H1 (cell line): ENCODE measurements around the gene ABL1. TPM values are rescaled to one million over a fixed set of nuclear protein-coding genes. Genes with fewer than 3 reads are reported as not detected.

Source experiments
- CTCF ChIA-PET: fragments of 300-600 bp; sonication (Branson Sonifier 250); formaldehyde crosslinking; loops from one replicate; lab custom pipeline; 2021; ENCODE audit not compliant: partially characterized antibody; lab: Charles Lee
- POLR2A ChIA-PET: fragments of 300-600 bp; sonication (Branson Sonifier 250); formaldehyde crosslinking; loops from one replicate; lab custom pipeline; 2021; ENCODE audit warnings: inconsistent platforms; ENCODE audit not compliant: partially characterized antibody; lab: Charles Lee
- DNase-seq, 2 experiments: peaks; one replicate each; pipeline versions ENCODE4 v3.0.0 to v3.0.0-alpha.2; 2010 to 2022; ENCODE audit warnings: low spot score in 2 of 2, low read depth in 1 of 2, mixed read lengths in 1 of 2
- FAIRE-seq: peaks from 2 replicates; lab custom pipeline; 2011; peaks lifted over from hg19 to GRCh38; lab: Jason Lieb, UNC
- H2AFZ ChIP-seq: 2 replicates; pipeline ENCODE4 v1.8.1; 2012; ENCODE audit warnings: low read length, inconsistent platforms
- H2AK5ac ChIP-seq: 2 replicates; pipeline ENCODE4 v1.6.1; 2013; ENCODE audit warnings: low read depth, low read length
- H2BK120ac ChIP-seq: replicated peaks from 2 replicates; pipeline ENCODE3; 2013; ENCODE audit warnings: low read depth, low read length, inconsistent platforms
- H2BK12ac ChIP-seq: 2 replicates; pipeline ENCODE4 v1.6.1; 2013; ENCODE audit warnings: low read depth, low read length
- H2BK15ac ChIP-seq: 2 replicates; pipeline ENCODE4 v1.6.1; 2013; ENCODE audit warnings: low read length
- H2BK20ac ChIP-seq: 2 replicates; pipeline ENCODE4 v1.6.1; 2013; ENCODE audit warnings: low read length
- H2BK5ac ChIP-seq: 2 replicates; pipeline ENCODE4 v1.6.1; 2013; ENCODE audit warnings: low read depth, low read length
- H3K14ac ChIP-seq: 2 replicates; pipeline ENCODE4 v1.6.1; 2013; ENCODE audit warnings: inconsistent platforms; ENCODE audit not compliant: insufficient read length
- H3K18ac ChIP-seq: 2 replicates; pipeline ENCODE4 v1.6.1; 2013; ENCODE audit warnings: low read length; ENCODE audit errors: extremely low read depth
- H3K23ac ChIP-seq: 2 replicates; pipeline ENCODE4 v1.6.1; 2013; ENCODE audit warnings: inconsistent platforms; ENCODE audit not compliant: insufficient read length
- H3K23me2 ChIP-seq: 2 replicates; pipeline ENCODE4 v1.6.1; 2013; ENCODE audit warnings: low read depth, low read length
- H3K27ac ChIP-seq: 2 replicates; pipeline ENCODE4 v1.6.1; 2011; ENCODE audit warnings: low read depth, low read length, inconsistent platforms
- H3K27me3 ChIP-seq, 4 experiments: replicated peaks in 1 of 4; 1 replicate in 1 of 4; 2 replicates in 3 of 4; pipeline versions ENCODE4 v1.6.1 to v1.8.1; 2011 to 2013; ENCODE audit warnings: low read length in 3 of 4, mild to moderate bottlenecking in 3 of 4, inconsistent platforms in 2 of 4, mixed read lengths in 2 of 4, moderate library complexity in 1 of 4; ENCODE audit not compliant: control insufficient read depth in 3 of 4, insufficient read depth in 3 of 4; ENCODE audit errors: extremely low read depth in 1 of 4
- H3K36me3 ChIP-seq, 4 experiments: 2 replicates each; pipeline versions ENCODE4 v1.6.1 to v1.8.1; 2011 to 2013; ENCODE audit warnings: mild to moderate bottlenecking in 4 of 4, low read length in 3 of 4, moderate library complexity in 2 of 4, control low read depth in 1 of 4, inconsistent platforms in 1 of 4; ENCODE audit not compliant: insufficient read depth in 4 of 4, control insufficient read depth in 2 of 4
- H3K4ac ChIP-seq: replicated peaks from 2 replicates; pipeline ENCODE3; 2013; ENCODE audit warnings: low read length, low read depth, mixed read lengths, inconsistent platforms; ENCODE audit not compliant: insufficient read length
- H3K4me1 ChIP-seq, 4 experiments: replicated peaks in 1 of 4; 1 replicate in 1 of 4; 2 replicates in 3 of 4; pipeline versions ENCODE4 v1.6.1 to v1.8.1; 2011 to 2013; ENCODE audit warnings: low read length in 3 of 4, inconsistent platforms in 2 of 4, mixed read lengths in 1 of 4; ENCODE audit not compliant: insufficient read depth in 4 of 4, control insufficient read depth in 3 of 4
- H3K4me2 ChIP-seq, 2 experiments: 2 replicates each; pipeline versions ENCODE4 v1.6.1 to v1.8.1; 2011 to 2013; ENCODE audit warnings: low read depth in 2 of 2, low read length in 2 of 2, control low read depth in 1 of 2, inconsistent platforms in 1 of 2, mild to moderate bottlenecking in 1 of 2; ENCODE audit not compliant: insufficient read depth in 1 of 2
- H3K4me3 ChIP-seq, 4 experiments: fragments of 200-600, 300-600 bp in 1 of 4; sonication (generic), shearing (Covaris generic), sonication (Bioruptor Twin) in 1 of 4; 2 replicates each; pipeline versions ENCODE4 v1.5.1 to v1.8.1; 2011 to 2016; ENCODE audit warnings: low read length in 4 of 4, low read depth in 3 of 4, control low read depth in 2 of 4, inconsistent platforms in 2 of 4, mild to moderate bottlenecking in 2 of 4, mixed read lengths in 1 of 4, moderate library complexity in 1 of 4; ENCODE audit not compliant: insufficient read depth in 2 of 4; ENCODE audit errors: extremely low read depth in 1 of 4
- H3K56ac ChIP-seq: replicated peaks from 2 replicates; pipeline ENCODE3; 2013; ENCODE audit warnings: low read depth, mild to moderate bottlenecking, mixed read lengths, low read length, inconsistent platforms; ENCODE audit not compliant: insufficient read length
- H3K79me1 ChIP-seq: 2 replicates; pipeline ENCODE4 v1.6.1; 2013; ENCODE audit warnings: low read depth, low read length, control low read depth
- H3K79me2 ChIP-seq, 2 experiments: 2 replicates each; pipeline versions ENCODE4 v1.6.1 to v1.8.1; 2012 to 2013; ENCODE audit warnings: low read length in 2 of 2, mild to moderate bottlenecking in 2 of 2, inconsistent platforms in 1 of 2; ENCODE audit not compliant: insufficient read depth in 2 of 2, control insufficient read depth in 1 of 2
- H3K9ac ChIP-seq, 4 experiments: replicated peaks in 1 of 4; 1 replicate in 1 of 4; 2 replicates in 3 of 4; pipeline versions ENCODE4 v1.6.1 to v1.8.1; 2011 to 2013; ENCODE audit warnings: low read depth in 3 of 4, low read length in 3 of 4, control low read depth in 2 of 4, mild to moderate bottlenecking in 2 of 4, moderate library complexity in 2 of 4, inconsistent platforms in 1 of 4; ENCODE audit errors: extremely low read depth in 1 of 4
- H3K9me3 ChIP-seq, 2 experiments: 2 replicates each; pipeline versions ENCODE4 v1.6.1 to v1.8.1; 2012 to 2013; ENCODE audit warnings: mild to moderate bottlenecking in 2 of 2, moderate library complexity in 2 of 2, control low read depth in 1 of 2, inconsistent platforms in 1 of 2, low read depth in 1 of 2, low read length in 1 of 2, mixed read lengths in 1 of 2; ENCODE audit not compliant: insufficient read depth in 2 of 2
- H4K20me1 ChIP-seq, 2 experiments: replicated peaks in 1 of 2; 2 replicates each; pipeline versions ENCODE3 to v1.8.1; 2011 to 2013; ENCODE audit warnings: inconsistent platforms in 2 of 2, low read length in 2 of 2, mild to moderate bottlenecking in 1 of 2; ENCODE audit not compliant: insufficient read depth in 2 of 2, control insufficient read depth in 1 of 2
- H4K5ac ChIP-seq: 2 replicates; pipeline ENCODE4 v1.6.1; 2013; ENCODE audit warnings: low read length, low read depth, mixed read lengths, inconsistent platforms; ENCODE audit not compliant: insufficient read length
- H4K8ac ChIP-seq: 2 replicates; pipeline ENCODE4 v1.8.0; 2013; ENCODE audit warnings: mild to moderate bottlenecking, moderate library complexity, low read length, inconsistent platforms; ENCODE audit not compliant: insufficient read depth; ENCODE audit errors: extremely low read depth
- H4K91ac ChIP-seq: replicated peaks from 2 replicates; pipeline ENCODE3; 2013; ENCODE audit warnings: low read length, mixed read lengths, inconsistent platforms; ENCODE audit not compliant: insufficient read length
- BACH1 ChIP-seq: IDR thresholded peaks from 2 replicates; pipeline ENCODE4 v1.6.1; 2012; ENCODE audit warnings: low read length, improper control_type of control experiment
- CBX5 ChIP-seq: fragments of 300-800, 300-1000 bp; sonication (generic); IDR thresholded peaks from 2 replicates; pipeline ENCODE4 v1.7.1; 2016; ENCODE audit warnings: antibody characterized with exemption, low read length, low read depth
- FOSL1 ChIP-seq: IDR thresholded peaks from 2 replicates; pipeline ENCODE4 v1.6.1; 2011; ENCODE audit warnings: mild to moderate bottlenecking, low read depth, low read length, moderate library complexity; ENCODE audit not compliant: insufficient read depth
- KDM1A ChIP-seq: fragments of 200-600, 300-600 bp; sonication (generic); IDR thresholded peaks from 2 replicates; pipeline ENCODE4 v1.7.1; 2016; ENCODE audit warnings: mild to moderate bottlenecking, low read length, borderline replicate concordance
- RFX5 ChIP-seq: IDR thresholded peaks from 2 replicates; pipeline ENCODE4 v1.6.1; 2011; ENCODE audit warnings: low read depth, low read length, improper control_type of control experiment, borderline replicate concordance
- SIN3A ChIP-seq, 2 experiments: IDR thresholded peaks in 1 of 2; conservative IDR thresholded peaks in 1 of 2; 2 replicates each; pipeline ENCODE4 v1.6.1; 2011 to 2012; ENCODE audit warnings: low read length in 2 of 2, improper control_type of control experiment in 1 of 2, low read depth in 1 of 2, mild to moderate bottlenecking in 1 of 2
- SP1 ChIP-seq: IDR thresholded peaks from 2 replicates; pipeline ENCODE4 v1.6.1; 2011; ENCODE audit warnings: low read depth, low read length
- TEAD4 ChIP-seq: IDR thresholded peaks from 2 replicates; pipeline ENCODE4 v1.6.1; 2012; ENCODE audit warnings: low read depth, low read length, inconsistent platforms, mixed read lengths
- WGBS, 2 experiments: shearing (Covaris generic) in 1 of 2; methylation state at CpG; one replicate each; pipeline versions ENCODE4 v1.1.6 to v1.1.7; 2013 to 2015; ENCODE audit warnings: low lambda C conversion rate in 2 of 2, mixed read lengths in 2 of 2, inconsistent platforms in 1 of 2, low coverage in 1 of 2, missing lambda C conversion rate in 1 of 2; ENCODE audit not compliant: insufficient replicate concordance in 2 of 2, insufficient coverage in 1 of 2, insufficient read length in 1 of 2; ENCODE audit errors: extremely low coverage in 1 of 2, missing lambda C conversion rate in 1 of 2; 5-methylcytosine and 5-hydroxymethylcytosine counted together
- polyA plus RNA-seq, 7 experiments: library from polyadenylated mRNA; depleted of rRNA in 3 of 7; stranded (reverse) in 5 of 7; unstranded in 2 of 7; fragments of >200 nt in 5 of 7; fragments of 200-250 nt in 2 of 7; gene quantifications; 1 replicate in 5 of 7; 2 replicates in 1 of 7; 4 replicates in 1 of 7; pipeline versions ENCODE4 v1.2.1 to v1.2.3, GENCODE V29; 2011 to 2013; ENCODE audit warnings: missing spikeins in 2 of 7, mixed read lengths in 2 of 7
- total RNA-seq: library from RNA; stranded (reverse); fragmentation: NEBNext Ultra II Directional; extraction: Animal tissue kit (Norgen Biotek cat#: 25700); gene quantifications from 2 replicates; pipeline ENCODE4 v1.2.1, GENCODE V29; 2021
- TF ChIP-seq, protein P1 (sequence below): IDR thresholded peaks from 2 replicates; pipeline ENCODE4 v1.6.1; 2011; ENCODE audit warnings: low read depth, mild to moderate bottlenecking, low read length; ENCODE audit not compliant: insufficient read depth

ABL1 gene
- total and polyA plus RNA-seq, 2 of the 8 experiments (the other 6 are each of a cell fraction or from before 2014, with no cell fraction given), result 35.3 to 104 TPM

DNA sequence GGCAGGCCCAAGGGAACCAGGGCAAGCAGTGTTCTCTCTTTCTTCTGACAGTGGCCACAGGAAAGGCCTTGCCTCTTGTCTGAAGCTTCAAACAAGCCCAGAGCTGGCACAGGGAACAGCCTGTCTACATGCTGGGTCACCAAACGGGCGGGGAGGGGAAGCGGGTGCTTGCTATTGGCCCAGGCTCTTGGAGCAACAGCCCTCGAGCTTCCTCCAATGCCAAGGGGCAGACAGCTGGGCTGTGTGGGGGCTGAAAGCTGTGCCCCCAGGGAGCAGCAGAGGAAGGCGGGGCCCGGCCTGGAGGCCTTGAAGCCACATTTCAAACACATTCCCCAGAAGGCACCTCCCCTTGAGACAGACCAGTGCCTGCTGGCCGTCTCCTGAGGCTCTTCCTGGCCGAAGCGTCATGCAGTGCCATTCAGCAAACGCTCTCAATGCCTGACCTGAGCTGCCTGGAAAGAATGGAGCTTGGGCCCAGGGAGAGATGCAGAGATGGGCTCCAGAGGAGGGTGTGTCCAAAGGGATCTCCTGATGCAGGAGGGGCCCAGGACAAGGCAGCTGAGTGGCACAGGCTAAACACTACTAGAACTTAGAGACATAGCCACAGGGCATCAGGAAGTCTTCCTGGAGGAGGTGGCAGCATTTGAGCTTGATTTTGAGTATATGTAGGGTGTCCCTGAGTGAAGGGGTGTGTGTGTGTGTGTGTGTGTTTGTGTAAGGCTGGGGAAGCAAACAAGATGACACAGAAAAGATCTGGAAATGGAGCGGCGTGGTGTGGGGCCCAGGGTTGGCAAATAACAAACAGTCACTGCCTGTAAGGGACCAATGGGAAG lies 101.4 kb downstream of the ABL1 start:
- H4K5ac ChIP-seq, result no peak overlapping the region
- H3K27me3 ChIP-seq, result peaks cover 18 to 41% (median 31%) of the 10 kb centered on the region in 4 experiments
- 0 out of 2 replicates have a peak overlapping the region, but pooled peaks have one; percentile 48 for H3K27ac ChIP-seq
- no peak overlapping the region for H3K56ac ChIP-seq
- no peak overlapping the region for H3K4me3 ChIP-seq
- peaks cover 14% of the 10 kb centered on the region; the same call in 1 of the 2 replicates for H3K23me2 ChIP-seq
- H3K14ac ChIP-seq, result no peak overlapping the region
- no peaks in the 10 kb centered on the region; a peak in 1 of 8 replicates for H3K36me3 ChIP-seq
- peak overlapping the region; percentile 93; the same call in 1 of the 2 replicates for H2BK12ac ChIP-seq
- H2AK5ac ChIP-seq, result peak overlapping the region; percentile 88
- WGBS, 2 experiments, result 25% methylated on average over 12 of the region's 12 CpGs; no CpG with 5 or more reads in 1 of the 2 experiments
- peak overlapping the region; percentile 13 for H4K91ac ChIP-seq
- H4K8ac ChIP-seq, result no peak overlapping the region
- H3K4me2 ChIP-seq, result peak overlapping the region; percentile 16 to 39
- ChIA-PET CTCF (interaction anchor here (0.6 to 7.8 kb wide), 13 partner anchors 8 to 347 kb away, joined by 3 to 38 read pairs (median 5); no protein-coding TSS in a partner anchor), POLR2A (interaction anchor here (0.7 to 1.4 kb wide), 3 partner anchors 26 to 43 kb away, joined by 3 to 4 read pairs (median 3); no protein-coding TSS in a partner anchor)
- no peaks in the 10 kb centered on the region for H3K79me2 ChIP-seq
- peak overlapping the region; percentile 40; the same call in 1 of the 2 replicates for H3K18ac ChIP-seq
- H4K20me1 ChIP-seq, result peaks cover 3 to 5% of the 10 kb centered on the region in 2 experiments
- H2BK5ac ChIP-seq, result peak overlapping the region; percentile 75; the same call in 1 of the 2 replicates
- peak overlapping the region; percentile 66; the same call in 1 of the 2 replicates for H2BK20ac ChIP-seq
- H2BK120ac ChIP-seq, result no peak overlapping the region
- FAIRE-seq (no peak), DNase-seq (peak; percentile 59 to 76)
- no peaks in the 10 kb centered on the region for H3K79me1 ChIP-seq
- H3K23ac ChIP-seq, result no peak overlapping the region
- H3K4me1 ChIP-seq, result peaks cover 8 to 58% (median 34%) of the 10 kb centered on the region in 4 experiments
- no peak overlapping the region for H3K9ac ChIP-seq
- H2AFZ ChIP-seq, result no peak overlapping the region
- no peaks in the 10 kb centered on the region for H3K9me3 ChIP-seq
- no peak overlapping the region for H3K4ac ChIP-seq
- peak overlapping the region; percentile 72 for H2BK15ac ChIP-seq
- peak; percentile 38; the same call in 1 of the 2 replicates for TF ChIP-seq KDM1A
- TF ChIP-seq CBX5, result no peak
- 0 out of 4 replicates have a peak, but pooled peaks of 1 of the 2 experiments have one; percentile 35 for TF ChIP-seq SIN3A (conservative IDR thresholded peaks at IDR 0.05 in 1 of 2, IDR thresholded peaks at IDR 0.05 in 1 of 2; ENCODE audit: low read depth in 1 of 2, low read length in 2 of 2)
- TF ChIP-seq FOSL1, result no peak
- TF ChIP-seq RFX5, result no peak
- TF ChIP-seq, protein P1, sequence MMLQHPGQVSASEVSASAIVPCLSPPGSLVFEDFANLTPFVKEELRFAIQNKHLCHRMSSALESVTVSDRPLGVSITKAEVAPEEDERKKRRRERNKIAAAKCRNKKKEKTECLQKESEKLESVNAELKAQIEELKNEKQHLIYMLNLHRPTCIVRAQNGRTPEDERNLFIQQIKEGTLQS, result no peak
- peak; percentile 72 for TF ChIP-seq TEAD4
- no peak for TF ChIP-seq BACH1
- TF ChIP-seq SP1, result peak; percentile 63; the same call in 1 of the 2 replicates
